ENCODE results near the gene LIMK1.

DNA sequence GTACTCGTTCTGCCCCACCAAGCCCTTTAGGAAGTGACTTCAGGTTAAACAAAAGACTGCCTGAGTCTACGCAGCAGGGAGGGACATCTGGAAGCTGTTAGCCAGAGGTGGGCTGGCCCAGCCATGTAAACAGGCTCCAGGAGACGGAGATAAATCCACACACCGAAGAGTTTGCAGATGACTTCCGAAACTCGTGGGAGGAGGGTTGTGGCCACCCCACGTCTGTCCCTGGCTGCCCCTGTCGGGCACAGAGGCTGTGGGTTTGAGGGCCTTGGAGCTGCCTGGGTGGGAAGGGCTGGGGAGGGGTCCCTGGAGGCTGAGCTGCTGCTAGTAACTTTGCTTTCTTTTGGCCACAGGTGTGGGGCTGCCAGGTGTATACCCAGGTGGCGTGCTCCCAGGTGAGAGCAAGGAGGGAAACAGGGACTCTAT, 40.1 kb upstream of the LIMK1 start:
- TF ChIP-seq MAX (IDR thresholded peaks at IDR 0.05; ENCODE audit: low read depth, low read length) (no peak), CTCF (IDR thresholded peaks at IDR 0.05; ENCODE audit: low read depth, low read length) (no peak), POLR2A (IDR thresholded peaks at IDR 0.05; ENCODE audit: extremely low read depth, insufficient read length) (no peak), MYC (IDR thresholded peaks at IDR 0.05; ENCODE audit: low read depth, low read length) (no peak)

Data from NB4 (cell line).